RWPE1 (cell line): ENCODE data around the gene APRT.
"Not testable (repeated sequence)": the region's sequence is repeated elsewhere in the genome, so short reads cannot be mapped to it uniquely, and the experiment has no call there.

Experiments
- CTCF ChIA-PET: fragments of 350-600 bp; sonication (Branson Sonifier 250); formaldehyde crosslinking; extraction: SDS; loops from one replicate; lab custom pipeline; 2021; lab: Yijun Ruan, JAX
- POLR2A ChIA-PET: fragments of 400-600 bp; formaldehyde crosslinking; extraction: SDS; loops from one replicate; lab custom pipeline; 2020; ENCODE audit warnings: antibody characterized with exemption; ENCODE audit not compliant: low non-redundant PET; lab: Yijun Ruan, JAX
- DNase-seq: peaks from one replicate; pipeline ENCODE4 v3.0.0; 2012; ENCODE audit warnings: low spot score
- H3K27ac ChIP-seq: fragments of 450-650 bp; 2 replicates; pipeline ENCODE4 v1.5.1; 2017
- CTCF ChIP-seq: fragments of 450-650 bp; conservative IDR thresholded peaks from 2 replicates; pipeline ENCODE4 v1.5.1; 2017; ENCODE audit warnings: low read depth, mild to moderate bottlenecking

Gene APRT

GRCh38 chr16:88775825-88776224 is 35.9 kb downstream of the APRT start:
- POLR2A ChIA-PET, result no interaction called here
- peak overlapping the region; percentile 49 for H3K27ac ChIP-seq
- CTCF ChIA-PET, result no interaction called here
- DNase-seq, result no peak
- no peak for TF ChIP-seq CTCF

GRCh38 chr16:88774544-88775393 is 37.0 kb downstream of the APRT start:
- ChIA-PET POLR2A (no interaction called here), CTCF (interaction anchor here (0.9 kb wide), 1 partner anchor 37 kb away, joined by 3 read pairs; no protein-coding TSS in a partner anchor)
- peak overlapping the region; percentile 71 for H3K27ac ChIP-seq
- DNase-seq, result no peak
- no peak for TF ChIP-seq CTCF

DNA sequence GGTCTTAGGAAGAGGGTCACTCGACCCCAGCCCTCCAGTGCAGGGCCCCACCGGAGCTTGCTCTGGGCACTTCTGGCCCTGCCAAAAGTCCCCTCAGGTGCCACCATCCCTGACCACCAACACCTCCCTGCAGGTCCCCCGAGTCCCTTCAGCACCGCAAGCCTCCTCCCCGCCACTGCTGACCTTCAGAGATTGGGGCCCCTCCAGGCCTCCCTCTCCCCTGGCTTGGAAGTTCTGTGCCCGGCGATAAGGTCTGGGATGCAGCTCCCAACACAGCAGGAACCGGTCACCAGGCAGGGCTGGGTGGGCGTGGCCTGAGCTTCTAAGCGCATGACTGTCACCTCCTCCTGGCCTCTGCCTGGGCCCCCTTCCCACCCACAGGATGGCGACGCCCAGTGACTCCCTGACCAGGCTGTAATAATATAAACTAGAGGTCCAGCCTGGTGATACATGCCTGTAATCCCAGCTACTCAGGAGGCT is 37.9 kb downstream of the APRT start:
- ChIA-PET POLR2A (no interaction called here), CTCF (interaction anchor here (0.7 to 1.3 kb wide), 3 partner anchors 11 to 37 kb away, joined by 3 to 5 read pairs (median 3); partner anchors contain the start of gene PIEZO1)
- no peak for DNase-seq
- H3K27ac ChIP-seq, result peak overlapping the region; percentile 71
- no peak for TF ChIP-seq CTCF

GRCh38 chr16:88772871-88773811 is 38.6 kb downstream of the APRT start:
- ChIA-PET CTCF (interaction anchor here (0.6 to 1.3 kb wide), 4 partner anchors 11 to 926 kb away, joined by 3 to 5 read pairs (median 4); no protein-coding TSS in a partner anchor), POLR2A (interaction anchor here (0.5 to 0.6 kb wide), 2 partner anchors 9 to 36 kb away, joined by 4 to 6 read pairs; no protein-coding TSS in a partner anchor)
- H3K27ac ChIP-seq, result peak overlapping the region; percentile 71
- TF ChIP-seq CTCF, result no peak
- DNase-seq, result no peak

DNA sequence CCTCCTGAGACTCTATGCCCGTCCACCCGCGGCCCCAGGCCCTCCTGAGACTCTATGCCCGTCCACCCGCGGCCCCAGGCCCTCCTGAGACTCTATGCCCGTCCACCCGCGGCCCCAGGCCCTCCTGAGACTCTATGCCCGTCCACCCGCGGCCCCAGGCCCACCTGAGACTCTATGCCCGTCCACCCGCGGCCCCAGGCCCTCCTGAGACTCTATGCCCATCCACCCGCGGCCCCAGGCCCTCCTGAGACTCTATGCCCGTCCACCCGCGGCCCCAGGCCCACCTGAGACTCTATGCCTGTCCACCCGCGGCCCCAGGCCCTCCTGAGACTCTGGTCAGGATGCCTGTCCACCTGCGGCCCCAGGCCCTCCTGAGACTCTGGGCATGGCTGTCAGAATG is 39.9 kb downstream of the APRT start:
- H3K27ac ChIP-seq, result peak overlapping the region; percentile 99
- CTCF ChIA-PET, result interaction anchor here (0.6 to 0.7 kb wide), 2 partner anchors 14 to 29 kb away, joined by 3 to 5 read pairs; no protein-coding TSS in a partner anchor
- POLR2A ChIA-PET, DNase-seq: not testable (repeated sequence)

GRCh38 chr16:88771294-88771772 is 40.4 kb downstream of the APRT start:
- TF ChIP-seq CTCF, result no peak
- DNase-seq, result no peak
- CTCF ChIA-PET, result interaction anchor here (0.6 to 2.1 kb wide), 4 partner anchors 11 to 34 kb away, joined by 3 to 14 read pairs (median 4); no protein-coding TSS in a partner anchor
- POLR2A ChIA-PET, result interaction anchor here (1.6 kb wide), 1 partner anchor 11 kb away, joined by 6 read pairs; no protein-coding TSS in a partner anchor
- H3K27ac ChIP-seq, result peak overlapping the region; percentile 99
